GM18508 (cell line): ENCODE data around the gene CCL13.
"Not testable (repeated sequence)": the region's sequence is repeated elsewhere in the genome, so short reads cannot be mapped to it uniquely, and the experiment has no call there.

Experiments used
- ATAC-seq: cut with Tn5 transposase; IDR thresholded peaks from one replicate; pipeline ENCODE4 v1.9.1; 2021; ENCODE audit warnings: moderate number of reproducible peaks; ENCODE audit not compliant: insufficient read depth, unreplicated experiment

Gene CCL13

GRCh38 chr17:34356194-34356593, at the start of gene CCL13:
CCL13 (plus strand) TSS chr17:34356480; CDS start chr17:34356527, 47 bp downstream.
- ATAC-seq, result no peak

- ATAC-seq, result no peak
These were observed 49.2 kb upstream of the CCL13 start for GRCh38 chr17:34307110-34307509.

GRCh38 chr17:34308371-34308770, 47.9 kb upstream of the CCL13 start:
- no peak for ATAC-seq

GRCh38 chr17:34311291-34311690, 45.0 kb upstream of the CCL13 start:
- ATAC-seq, result no peak

- ATAC-seq, result no peak
These were observed 44.2 kb upstream of the CCL13 start for GRCh38 chr17:34312080-34312479.

GRCh38 chr17:34313164-34313563, 43.1 kb upstream of the CCL13 start:
- ATAC-seq, result no peak

GRCh38 chr17:34314279-34314678, 42.0 kb upstream of the CCL13 start:
- no peak for ATAC-seq

GRCh38 chr17:34318474-34318873, 37.8 kb upstream of the CCL13 start:
- no peak for ATAC-seq

- no peak for ATAC-seq
These were observed 37.2 kb upstream of the CCL13 start, which contains the start of gene CCL8 for GRCh38 chr17:34319039-34319483. CCL8 (plus strand) TSS chr17:34319435; CDS start chr17:34319502, 67 bp downstream.

- no peak for ATAC-seq
These were observed 34.3 kb upstream of the CCL13 start for GRCh38 chr17:34321964-34322363.

- ATAC-seq, result not testable (repeated sequence)
These were observed 28.7 kb upstream of the CCL13 start for GRCh38 chr17:34327580-34327979.

- no peak for ATAC-seq
These were observed 18.6 kb upstream of the CCL13 start for GRCh38 chr17:34337701-34338100.

- ATAC-seq, result no peak
These were observed 17.0 kb upstream of the CCL13 start for GRCh38 chr17:34339138-34339770.

- no peak for ATAC-seq
These were observed 14.4 kb upstream of the CCL13 start for GRCh38 chr17:34341916-34342315.

- ATAC-seq, result no peak
These were observed 9.2 kb upstream of the CCL13 start for GRCh38 chr17:34347063-34347462.

GRCh38 chr17:34349751-34350150, 6.5 kb upstream of the CCL13 start:
- no peak for ATAC-seq

- no peak for ATAC-seq
These were observed 5.2 kb upstream of the CCL13 start for GRCh38 chr17:34351096-34351495.

GRCh38 chr17:34352191-34352590, 4.1 kb upstream of the CCL13 start:
- ATAC-seq, result no peak

- ATAC-seq, result no peak
These were observed 1.6 kb upstream of the CCL13 start for GRCh38 chr17:34354637-34355036.

- ATAC-seq, result no peak
These were observed 1.1 kb downstream of the CCL13 start for GRCh38 chr17:34357398-34357797.

GRCh38 chr17:34358631-34359030, 2.4 kb downstream of the CCL13 start:
- ATAC-seq, result no peak

GRCh38 chr17:34360601-34361270, 4.5 kb downstream of the CCL13 start:
- no peak for ATAC-seq
